Calu3 (cell line): ENCODE measurements around the gene CDKAL1. TPM values are rescaled to one million over a fixed set of nuclear protein-coding genes. Genes with fewer than 3 reads are reported as not detected.

Experiments
- BruUV-seq: library from RNA; stranded (reverse); fragments of 400-500 nt; replicated peaks from 2 replicates; lab custom pipeline; 2021; lab: Mats Ljungman, UMichigan
- CTCF ChIA-PET: fragments of 300-600 bp; sonication (Branson Sonifier 250); formaldehyde crosslinking; loops from one replicate; lab custom pipeline; 2022; ENCODE audit warnings: antibody characterized with exemption; lab: Charles Lee
- DNase-seq: peaks from one replicate; pipeline ENCODE4 v3.0.0; 2022
- H3K27ac Mint-ChIP-seq: one replicate; pipeline ENCODE4 v1.8.0; 2022; ENCODE audit warnings: mixed read lengths; ENCODE audit not compliant: unreplicated experiment
- H3K27me3 Mint-ChIP-seq: one replicate; pipeline ENCODE4 v1.8.0; 2022; ENCODE audit warnings: mixed read lengths; ENCODE audit not compliant: unreplicated experiment
- H3K36me3 Mint-ChIP-seq: one replicate; pipeline ENCODE4 v1.8.0; 2022; ENCODE audit warnings: mild to moderate bottlenecking, moderate library complexity, mixed read lengths; ENCODE audit not compliant: insufficient read depth, unreplicated experiment
- H3K4me1 Mint-ChIP-seq: one replicate; pipeline ENCODE4 v1.8.0; 2022; ENCODE audit warnings: mild to moderate bottlenecking, low read depth, mixed read lengths; ENCODE audit not compliant: unreplicated experiment
- H3K4me3 Mint-ChIP-seq: one replicate; pipeline ENCODE4 v1.8.0; 2022; ENCODE audit warnings: mild to moderate bottlenecking, low read depth, moderate library complexity, mixed read lengths; ENCODE audit not compliant: unreplicated experiment
- H3K9me3 Mint-ChIP-seq: one replicate; pipeline ENCODE4 v1.8.0; 2022; ENCODE audit warnings: low read depth, mixed read lengths; ENCODE audit not compliant: unreplicated experiment
- CTCF ChIP-seq: fragments of 200-600 bp; IDR thresholded peaks from one replicate; pipeline ENCODE4 v1.8.0; 2022; ENCODE audit warnings: antibody characterized with exemption; ENCODE audit not compliant: unreplicated experiment
- intact Hi-C: fragments of 100-400 bp; cut with micrococcal nuclease; formaldehyde crosslinking; loops from one replicate; pipeline ENCODE4 v1.10.0; 2022; ENCODE audit not compliant: unreplicated experiment
- total RNA-seq: library from RNA; stranded (reverse); gene quantifications from 2 replicates; pipeline ENCODE4 v1.2.3, GENCODE V29; 2022

The CDKAL1 gene
- total RNA-seq, 1 experiment from 2014 or later: 39.6 TPM

- no peak for DNase-seq
- Mint-ChIP-seq H3K4me3 (no peak overlapping the region), H3K36me3 (peaks cover 4% of the 10 kb centered on the region), H3K9me3 (peaks cover 3% of the 10 kb centered on the region), H3K4me1 (peaks cover 23% of the 10 kb centered on the region), H3K27ac (no peak overlapping the region), H3K27me3 (no peaks in the 10 kb centered on the region)
- TF ChIP-seq CTCF: no peak
- intact Hi-C loops: no loop called here
- CTCF ChIA-PET: no interaction called here
- no TSS peak for BruUV-seq
Measured at GRCh38 chr6:20998748-20999448, 464.6 kb downstream of the CDKAL1 start.

- TF ChIP-seq CTCF: no peak
- Mint-ChIP-seq H3K27ac (no peak overlapping the region), H3K4me1 (peaks cover 34% of the 10 kb centered on the region), H3K36me3 (peaks cover 7% of the 10 kb centered on the region), H3K4me3 (no peak overlapping the region), H3K27me3 (no peaks in the 10 kb centered on the region), H3K9me3 (no peaks in the 10 kb centered on the region)
- no peak for DNase-seq
- BruUV-seq: no TSS peak
- intact Hi-C loops: loop anchor here (5.0 kb wide), 2 partner anchors 123 to 587 kb away; no protein-coding TSS in a partner anchor
- CTCF ChIA-PET: no interaction called here
Measured at GRCh38 chr6:21000331-21000801, 466.1 kb downstream of the CDKAL1 start.

- Mint-ChIP-seq H3K4me3 (no peak overlapping the region), H3K4me1 (peaks cover 47% of the 10 kb centered on the region), H3K36me3 (peaks cover 7% of the 10 kb centered on the region), H3K9me3 (no peaks in the 10 kb centered on the region), H3K27ac (no peak overlapping the region), H3K27me3 (no peaks in the 10 kb centered on the region)
- no TSS peak for BruUV-seq
- intact Hi-C loops: loop anchor here (5.0 kb wide), 2 partner anchors 124 to 586 kb away; no protein-coding TSS in a partner anchor
- no peak for TF ChIP-seq CTCF
- CTCF ChIA-PET: interaction anchor here (0.6 kb wide), 1 partner anchor 129 kb away, joined by 6 read pairs; no protein-coding TSS in a partner anchor
- no peak for DNase-seq
Measured at GRCh38 chr6:21001736-21002135, 467.5 kb downstream of the CDKAL1 start.

GRCh38 chr6:21003780-21004541, 469.7 kb downstream of the CDKAL1 start:
- Mint-ChIP-seq H3K36me3 (peaks cover 7% of the 10 kb centered on the region), H3K4me3 (peak overlapping the region; percentile 3), H3K27ac (peak overlapping the region; percentile 87), H3K9me3 (no peaks in the 10 kb centered on the region), H3K4me1 (peaks cover 40% of the 10 kb centered on the region), H3K27me3 (no peaks in the 10 kb centered on the region)
- CTCF ChIA-PET: interaction anchor here (0.7 kb wide), 2 partner anchors 15 to 18 kb away, joined by 3 to 4 read pairs; no protein-coding TSS in a partner anchor
- TF ChIP-seq CTCF: no peak
- intact Hi-C loops: loop anchor here (5.0 kb wide), 2 partner anchors 127 to 583 kb away; no protein-coding TSS in a partner anchor
- no TSS peak for BruUV-seq
- peak; percentile 4 for DNase-seq
